ENCODE measurements around the gene BLACAT1. TPM values are rescaled to one million over a fixed set of nuclear protein-coding genes. Genes with fewer than 3 reads are reported as not detected.

BLACAT1 gene
- polyA plus RNA-seq, 1 of the 3 experiments (the other 2 are of a cell fraction), result not detected

GRCh38 chr1:205474571-205474970 is 18.7 kb upstream of the BLACAT1 start:
- no peaks in the 10 kb centered on the region for H3K9me2 ChIP-seq
- H2AFZ ChIP-seq (ENCODE audit: low read depth), result no peak overlapping the region
- DNase-seq, result no peak
- H3K9ac ChIP-seq, result no peak overlapping the region
- H3K9me3 ChIP-seq, result no peaks in the 10 kb centered on the region
- H3K4me1 ChIP-seq (ENCODE audit: control insufficient read depth in 1 of 2, insufficient read depth in 2 of 2, low read depth in 1 of 2, low read length in 1 of 2), result peaks cover 5 to 9% of the 10 kb centered on the region in 2 experiments; a peak in 2 of 4 replicates
- ChIA-PET CTCF (interaction anchor here (0.7 to 45.6 kb wide), 6 partner anchors 11 to 183 kb away, joined by 3 to 1333 read pairs (median 20); no protein-coding TSS in a partner anchor), POLR2A (no interaction called here)
- no peaks in the 10 kb centered on the region for H3K79me2 ChIP-seq (ENCODE audit: insufficient read depth)
- no peaks in the 10 kb centered on the region for H3K36me3 ChIP-seq (replicated peaks in 1 of 2; ENCODE audit: control insufficient read depth in 1 of 2, insufficient read depth in 2 of 2, low read length in 1 of 2)
- no peak for TF ChIP-seq CHD2 (IDR thresholded peaks at IDR 0.05; ENCODE audit: low read length, partially characterized antibody)
- TF ChIP-seq REST (IDR thresholded peaks at IDR 0.05; ENCODE audit: low read depth, low read length), result no peak
- TF ChIP-seq ELF1 (IDR thresholded peaks at IDR 0.05), result no peak
- TF ChIP-seq RAD21 (IDR thresholded peaks at IDR 0.05; ENCODE audit: low read length), result no peak
- TF ChIP-seq GATA2 (CRISPR knock-in tag; IDR thresholded peaks at IDR 0.05), result no peak
- TF ChIP-seq RCOR1 (IDR thresholded peaks at IDR 0.05; ENCODE audit: low read length), result no peak
- TF ChIP-seq JUND (IDR thresholded peaks at IDR 0.05), result no peak
- no peak for TF ChIP-seq FOXM1 (IDR thresholded peaks at IDR 0.05; ENCODE audit: low read depth)
- no peak for TF ChIP-seq FOXJ3 (CRISPR knock-in tag; IDR thresholded peaks at IDR 0.05)
- TF ChIP-seq TEAD4 (IDR thresholded peaks at IDR 0.05; ENCODE audit: borderline replicate concordance, insufficient read depth), result no peak
- TF ChIP-seq MAX (IDR thresholded peaks at IDR 0.05; ENCODE audit: low read depth), result no peak
- TF ChIP-seq TCF12 (IDR thresholded peaks at IDR 0.05), result no peak
- no peak for TF ChIP-seq MXI1 (IDR thresholded peaks at IDR 0.05; ENCODE audit: low read depth, low read length)
- no peak for TF ChIP-seq EP300 (IDR thresholded peaks at IDR 0.05; ENCODE audit: borderline replicate concordance in 1 of 2, low read depth in 1 of 2, low read length in 1 of 2)
- no peak for TF ChIP-seq USF1 (IDR thresholded peaks at IDR 0.05; ENCODE audit: borderline replicate concordance, low read depth)
- no peak for TF ChIP-seq SMC3 (IDR thresholded peaks at IDR 0.05; ENCODE audit: low read depth, low read length)
- no peak for TF ChIP-seq EZH2phosphoT487 (IDR thresholded peaks at IDR 0.05; ENCODE audit: borderline replicate concordance, low read depth)
- no peaks in the 10 kb centered on the region for H4K20me1 ChIP-seq (ENCODE audit: insufficient read depth)
- H3F3A ChIP-seq (replicated peaks; ENCODE audit: insufficient read depth), result no peaks in the 10 kb centered on the region
- H3K27me3 ChIP-seq (ENCODE audit: insufficient read depth), result no peaks in the 10 kb centered on the region
- 61% methylated on average over 3 of the region's 3 CpGs for WGBS (ENCODE audit: low lambda C conversion rate)
- no peak overlapping the region for H3K4me2 ChIP-seq
- no peak overlapping the region for H3K4me3 ChIP-seq (ENCODE audit: low read depth in 2 of 2, low read length in 1 of 2)
- H3K27ac ChIP-seq (ENCODE audit: low read depth in 2 of 2, low read length in 1 of 2), result no peak overlapping the region
